ENCODE data around the gene WDFY1. TPM values are rescaled to one million over a fixed set of nuclear protein-coding genes. Genes with fewer than 3 reads are reported as not detected.

The WDFY1 gene
- total and polyA plus RNA-seq, 2 experiments from 2014 or later: 54.5 to 127 TPM

- no peaks in the 10 kb centered on the region for H3K4me1 ChIP-seq (ENCODE audit: insufficient read depth)
- Mint-ChIP-seq H3K36me3 (ENCODE audit: low read depth) (peaks cover 1% of the 10 kb centered on the region; the same call in 1 of the 3 replicates), H3K4me3 (no peak overlapping the region), H3K9me3 (no peaks in the 10 kb centered on the region), H3K4me1 (no peaks in the 10 kb centered on the region), H3K27ac (no peak overlapping the region), H3K27me3 (ENCODE audit: insufficient read depth, low read depth, poor library complexity) (no peaks in the 10 kb centered on the region)
- DNase-seq (ENCODE audit: low spot score) (no peak), ATAC-seq (no peak)
- H3F3A ChIP-seq (replicated peaks; ENCODE audit: low read depth): no peaks in the 10 kb centered on the region
- no peak overlapping the region for H3K4me2 ChIP-seq
- H3K9me2 ChIP-seq (ENCODE audit: insufficient read depth): no peaks in the 10 kb centered on the region
- peaks cover 3% of the 10 kb centered on the region; the same call in 1 of the 2 replicates for H3K36me3 ChIP-seq (ENCODE audit: insufficient read depth)
- no peaks in the 10 kb centered on the region for H4K20me1 ChIP-seq (replicated peaks; ENCODE audit: insufficient read depth)
- H2AFZ ChIP-seq: no peak overlapping the region
- H3K27me3 ChIP-seq (ENCODE audit: insufficient read depth): no peaks in the 10 kb centered on the region
- H3K79me2 ChIP-seq (replicated peaks; ENCODE audit: insufficient read depth): no peaks in the 10 kb centered on the region
- no peak overlapping the region for H3K27ac ChIP-seq (ENCODE audit: low read depth)
- H3K4me3 ChIP-seq: no peak overlapping the region
- TF ChIP-seq CREB1 (CRISPR knock-in tag; IDR thresholded peaks at IDR 0.05; ENCODE audit: low read depth) (no peak), ETS1 (IDR thresholded peaks at IDR 0.05) (no peak), NANOG (IDR thresholded peaks at IDR 0.05; ENCODE audit: borderline replicate concordance) (no peak), ZNF331 (CRISPR knock-in tag; IDR thresholded peaks at IDR 0.05; ENCODE audit: low read depth) (no peak), POLR2AphosphoS5 (IDR thresholded peaks at IDR 0.05; ENCODE audit: low read depth) (no peak), ZNF114 (CRISPR knock-in tag; IDR thresholded peaks at IDR 0.05) (no peak), EZH2 (IDR thresholded peaks at IDR 0.05; ENCODE audit: low read depth, unreplicated experiment) (no peak), CTCF (conservative IDR thresholded peaks at IDR 0.05; ENCODE audit: low read depth in 2 of 2) (no peak), ZNF462 (CRISPR knock-in tag; IDR thresholded peaks at IDR 0.05) (no peak), EZH2phosphoT487 (IDR thresholded peaks at IDR 0.05; ENCODE audit: unreplicated experiment) (no peak), STAT1 (IDR thresholded peaks at IDR 0.05; ENCODE audit: unreplicated experiment) (no peak), JUNB (IDR thresholded peaks at IDR 0.05; ENCODE audit: unreplicated experiment) (no peak), REST (IDR thresholded peaks at IDR 0.05; ENCODE audit: unreplicated experiment) (no peak)
Observed at GRCh38 chr2:223978451-223978850, 33.3 kb upstream of the WDFY1 start.

Data from GM23338 (cell line).